Measurements from ENCODE around the gene IFNLR1. TPM values are rescaled to one million over a fixed set of nuclear protein-coding genes. Genes with fewer than 3 reads are reported as not detected.

Gene IFNLR1
- total and polyA plus RNA-seq, 5 donors from 2014 or later: 0.36 to 2.8 (median 0.67) TPM

Other genes with a start within 250 kb of the IFNLR1 start
- gene PNRC2, start 227.5 kb downstream of the IFNLR1 start, total RNA-seq: 126 TPM
- gene PNRC2, start 227.5 kb downstream of the IFNLR1 start, polyA plus RNA-seq: 100 to 1,000 TPM; 123 to 149 (median 141) TPM
- 220 TPM for gene SRSF10, start 207.0 kb downstream of the IFNLR1 start, total RNA-seq
- 100 to 1,000 TPM; 127 to 151 (median 144) TPM for gene SRSF10, start 207.0 kb downstream of the IFNLR1 start, polyA plus RNA-seq
- not detected for gene MYOM3, start 75.2 kb downstream of the IFNLR1 start, total RNA-seq
- not detected for gene MYOM3, start 75.2 kb downstream of the IFNLR1 start, polyA plus RNA-seq
- not detected for gene IL22RA1, start 44.1 kb downstream of the IFNLR1 start, total RNA-seq
- not detected for gene IL22RA1, start 44.1 kb downstream of the IFNLR1 start, polyA plus RNA-seq
- not detected for gene GRHL3, start 132.1 kb upstream of the IFNLR1 start, total RNA-seq
- gene GRHL3, start 132.1 kb upstream of the IFNLR1 start, polyA plus RNA-seq: not detected
- gene STPG1, start 226.5 kb upstream of the IFNLR1 start, total RNA-seq: 3.4 TPM
- gene STPG1, start 226.5 kb upstream of the IFNLR1 start, polyA plus RNA-seq: 1 to 10 TPM; 1.1 to 5.3 (median 2.7) TPM
- 57.0 TPM for gene NIPAL3, start 228.5 kb upstream of the IFNLR1 start, total RNA-seq
- 10 to 100 TPM; 62.1 to 70.2 (median 65.2) TPM for gene NIPAL3, start 228.5 kb upstream of the IFNLR1 start, polyA plus RNA-seq

Data from CD4-positive, CD25-positive, alpha-beta regulatory T cell (primary cell).